Activated CD8-positive, alpha-beta memory T cell treated with anti-CD3 and anti-CD28 coated beads, Interleukin-2, amount 50 U/mL, for 1 hour (primary cell): ENCODE data around the gene SLC44A3.
"Not testable (repeated sequence)": the region's sequence is repeated elsewhere in the genome, so short reads cannot be mapped to it uniquely, and the experiment has no call there.

Experiments
- DNase-seq: peaks from one replicate; pipeline ENCODE4 v3.0.0-alpha.2; 2020; ENCODE audit errors: extremely low read depth

SLC44A3 gene

DNA sequence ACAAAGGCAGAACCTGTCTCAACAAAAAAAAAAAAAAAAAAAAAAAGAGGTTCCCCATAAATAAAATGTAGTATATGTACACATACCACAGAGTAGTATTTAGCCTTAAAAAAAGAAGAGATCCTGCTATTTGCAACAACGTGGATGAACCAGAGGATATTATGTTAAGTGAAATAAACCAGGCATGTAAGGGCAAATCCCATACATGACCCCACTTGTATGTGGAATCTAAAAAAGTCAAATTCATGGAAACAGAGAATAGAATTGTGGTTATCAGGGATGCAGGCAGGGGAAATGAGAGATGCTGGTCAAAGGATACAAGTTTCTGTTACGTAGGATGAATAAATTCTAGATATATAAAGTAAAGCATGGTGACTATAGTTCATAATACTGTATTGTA, 16.7 kb downstream of the SLC44A3 start:
- no peak for DNase-seq

DNA sequence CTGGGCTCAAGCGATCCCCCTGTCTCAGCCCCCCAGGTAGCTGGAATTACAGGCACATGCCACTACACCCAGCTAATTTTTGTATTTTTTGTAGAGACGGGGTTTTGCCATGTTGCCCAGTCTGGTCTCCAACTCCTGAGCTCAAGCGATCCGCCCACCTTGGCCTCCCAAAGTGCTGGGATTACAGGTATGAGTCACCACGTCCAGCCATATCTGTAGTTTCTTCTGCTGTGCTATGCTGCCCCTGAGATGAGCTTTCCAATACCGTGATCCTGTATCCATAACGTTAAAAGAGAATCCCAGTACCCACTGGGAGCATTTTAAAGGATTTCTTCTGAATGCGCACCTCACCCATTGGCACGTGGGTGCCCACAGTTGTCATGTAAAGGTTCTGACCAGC, 20.2 kb downstream of the SLC44A3 start:
- not testable (repeated sequence) for DNase-seq

DNA sequence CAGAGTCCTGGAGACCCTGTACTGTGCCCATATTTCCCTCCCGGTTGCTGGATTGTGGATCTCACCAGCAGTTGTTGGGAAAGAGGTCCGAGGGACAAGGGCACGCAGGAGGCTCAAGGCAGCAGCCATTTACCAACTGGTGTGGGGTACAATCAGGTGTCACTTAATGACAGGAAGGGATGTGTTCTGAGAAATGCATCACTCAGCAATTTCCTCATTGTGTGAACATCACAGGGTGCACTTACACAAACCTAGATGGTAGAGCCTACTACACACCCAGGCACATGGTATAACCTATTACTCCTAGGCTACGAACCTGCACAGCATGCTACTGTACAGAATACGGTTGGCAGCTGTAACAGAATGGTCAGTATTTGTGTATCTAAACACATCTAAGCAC, 20.7 kb downstream of the SLC44A3 start:
- no peak for DNase-seq

DNA sequence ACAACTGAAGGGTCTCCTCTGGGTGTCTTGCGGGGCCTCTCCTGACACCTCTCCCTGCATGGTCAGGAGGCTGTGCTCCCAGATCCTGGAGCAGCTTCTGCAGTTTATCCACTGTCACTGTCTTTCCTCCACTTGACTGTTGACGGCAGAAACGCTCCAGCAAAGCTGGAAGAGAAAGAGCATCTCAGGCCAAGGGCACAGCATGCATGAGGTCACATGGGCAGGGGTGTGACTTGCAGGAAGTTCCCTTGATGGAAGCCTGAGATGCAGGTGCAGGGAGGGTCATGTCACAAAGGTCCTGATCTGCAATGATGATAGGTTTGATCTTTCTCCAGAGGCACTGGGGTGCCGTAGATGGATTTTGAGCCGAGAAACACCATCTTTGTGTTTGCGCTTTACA, 23.3 kb downstream of the SLC44A3 start:
- no peak for DNase-seq

DNA sequence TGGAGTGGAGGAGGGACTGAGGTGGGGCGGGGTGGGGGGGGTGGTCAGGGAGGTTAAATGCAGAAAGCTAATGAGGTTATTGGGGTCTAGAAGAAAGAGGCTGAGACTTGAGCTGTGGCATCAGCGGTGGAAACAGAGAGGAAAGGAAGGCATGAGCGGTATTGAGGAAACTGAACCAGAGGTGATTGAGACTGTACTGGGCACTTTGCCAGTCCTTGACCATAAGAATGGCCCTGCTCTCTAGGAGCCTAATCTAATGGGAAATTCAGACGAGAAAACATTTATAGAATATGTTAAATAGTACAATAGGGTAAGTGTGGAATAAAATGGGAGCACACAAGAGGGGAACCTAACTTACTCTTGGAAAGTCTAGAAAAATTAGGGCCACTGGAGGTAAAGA, 23.7 kb downstream of the SLC44A3 start:
- DNase-seq, result no peak

DNA sequence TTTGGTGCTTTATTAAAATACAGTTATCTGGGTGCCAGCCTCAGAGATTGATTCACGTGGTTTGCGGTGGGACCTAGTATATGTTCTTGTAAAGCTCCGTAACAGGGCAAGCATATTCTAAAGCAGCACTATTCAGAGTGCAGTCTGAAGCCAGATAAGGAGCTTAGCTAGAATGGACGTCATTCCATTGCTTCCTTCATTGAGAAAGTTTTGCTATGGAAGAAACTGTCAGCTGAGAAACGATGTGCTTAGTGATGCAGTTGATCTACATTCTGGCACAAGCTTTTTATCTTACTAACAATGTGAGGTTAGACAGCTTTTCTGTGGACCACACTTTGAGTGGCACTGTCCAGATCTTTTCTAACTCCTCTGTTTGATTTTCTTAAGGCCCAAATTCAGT, 26.2 kb downstream of the SLC44A3 start:
- DNase-seq, result no peak

DNA sequence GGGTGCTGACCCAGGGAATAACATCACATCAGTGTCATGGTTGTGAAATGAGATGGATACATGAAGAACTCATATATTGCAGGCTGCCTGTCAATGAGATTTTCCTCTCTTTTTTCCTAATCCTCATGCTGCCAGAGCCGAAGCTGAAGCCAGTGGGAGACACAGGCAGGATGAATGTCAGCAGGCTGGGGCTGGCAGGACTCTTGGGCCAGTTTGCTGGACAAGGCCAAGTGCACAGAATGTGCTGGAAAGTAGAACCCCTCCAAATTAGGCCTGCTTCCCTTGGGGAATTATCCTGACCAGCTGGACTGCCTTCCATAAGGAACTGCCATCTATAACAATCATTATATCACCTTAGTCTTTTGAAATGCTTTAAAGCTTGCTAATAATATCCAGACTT, 31.4 kb downstream of the SLC44A3 start:
- no peak for DNase-seq

DNA sequence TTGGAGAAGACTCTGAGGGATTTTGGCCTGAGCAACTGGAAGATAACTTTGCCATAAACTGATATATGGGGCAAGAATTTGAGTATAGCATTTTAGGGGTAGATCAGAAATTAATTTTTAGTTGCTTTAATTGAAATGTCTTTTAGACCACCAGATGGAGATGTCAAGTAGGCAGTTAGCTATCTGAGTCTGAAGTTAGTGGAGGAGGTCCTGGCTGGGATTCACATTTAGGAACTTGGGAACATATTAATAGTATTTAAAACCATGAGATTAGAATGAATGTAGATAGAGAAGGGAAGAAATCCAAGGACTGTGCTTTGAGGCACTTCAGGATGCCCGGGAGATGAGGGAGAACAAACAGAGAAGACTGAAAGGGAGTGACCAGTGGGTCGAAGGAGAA, 32.6 kb downstream of the SLC44A3 start:
- no peak for DNase-seq

DNA sequence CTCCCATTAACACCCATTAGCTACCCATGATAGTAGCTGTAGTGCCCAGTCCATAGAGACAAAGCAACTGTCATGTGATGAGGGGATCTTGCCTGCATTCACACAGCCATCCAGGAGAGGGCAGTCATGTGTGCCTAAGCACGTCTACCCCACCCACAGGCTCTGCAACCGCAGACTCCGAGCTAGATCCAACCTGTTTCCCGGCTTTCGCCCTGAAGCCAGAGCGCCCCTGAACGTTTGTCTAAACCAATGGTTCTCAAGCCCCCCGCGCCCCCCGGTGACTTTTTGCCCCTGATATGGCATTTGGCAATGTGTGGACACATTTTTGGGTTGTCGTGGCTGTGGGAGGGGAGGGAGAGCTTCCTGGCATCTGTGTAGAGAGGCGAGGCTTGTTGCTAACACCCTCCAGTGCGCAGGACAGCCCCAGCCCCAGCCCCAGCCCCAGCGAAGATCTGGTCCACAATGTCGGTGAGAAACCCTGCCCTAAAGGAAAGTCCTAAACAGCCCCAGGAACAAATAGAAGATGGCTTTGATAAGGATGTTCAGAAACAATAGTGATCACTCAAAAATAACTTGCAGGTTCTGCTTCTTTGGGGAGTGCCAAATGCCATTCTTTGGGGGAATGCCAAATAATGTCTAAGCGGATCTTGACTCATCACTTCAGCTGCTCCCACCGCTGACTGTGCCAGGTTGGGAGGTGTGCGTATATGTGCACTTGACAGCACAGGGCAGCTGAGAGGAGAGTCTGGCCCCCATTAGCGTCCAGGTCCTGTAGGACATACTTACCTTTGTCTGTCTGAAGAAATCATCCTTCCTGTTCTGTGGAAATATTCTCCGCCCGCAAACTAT, 34.5 kb downstream of the SLC44A3 start:
- DNase-seq, result peak; percentile 45

DNA sequence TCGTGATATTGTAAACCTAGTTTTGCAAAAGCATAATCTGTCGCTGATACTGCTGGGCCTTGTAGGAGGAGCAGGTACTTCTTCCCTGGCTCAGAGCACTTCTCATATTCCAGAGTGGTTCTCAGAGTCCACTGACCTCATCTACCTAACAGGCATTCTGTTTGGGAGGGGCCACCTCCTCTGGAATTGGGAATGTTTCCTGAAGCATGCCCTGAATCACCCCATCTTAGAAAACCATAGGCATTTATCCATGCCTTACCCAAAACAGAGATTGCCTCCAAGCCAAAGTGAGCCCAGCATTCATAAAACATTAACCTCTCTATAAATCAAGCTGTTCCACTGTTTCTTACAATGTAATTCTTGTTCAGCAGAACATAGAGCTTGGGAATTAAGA, 35.1 kb downstream of the SLC44A3 start:
- DNase-seq, result no peak

DNA sequence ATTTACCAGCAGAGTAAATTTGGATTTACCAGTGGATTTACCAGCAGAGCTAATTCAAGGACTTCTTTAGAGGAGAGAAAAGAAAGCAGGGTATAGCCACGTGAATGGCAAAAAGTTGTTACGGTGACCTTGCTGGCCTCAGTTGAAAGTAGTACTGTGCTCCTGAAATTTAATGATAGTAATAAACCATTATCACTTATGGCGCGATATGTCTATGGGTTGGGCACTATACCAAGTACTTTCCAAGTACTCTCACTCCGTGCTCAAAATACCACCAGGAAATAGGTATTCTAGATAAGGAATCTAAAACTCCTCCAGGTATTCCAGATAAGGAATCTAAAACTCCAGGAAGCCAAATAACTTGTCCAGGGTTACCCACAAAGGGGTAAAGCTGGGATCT, 35.8 kb downstream of the SLC44A3 start:
- DNase-seq, result no peak

DNA sequence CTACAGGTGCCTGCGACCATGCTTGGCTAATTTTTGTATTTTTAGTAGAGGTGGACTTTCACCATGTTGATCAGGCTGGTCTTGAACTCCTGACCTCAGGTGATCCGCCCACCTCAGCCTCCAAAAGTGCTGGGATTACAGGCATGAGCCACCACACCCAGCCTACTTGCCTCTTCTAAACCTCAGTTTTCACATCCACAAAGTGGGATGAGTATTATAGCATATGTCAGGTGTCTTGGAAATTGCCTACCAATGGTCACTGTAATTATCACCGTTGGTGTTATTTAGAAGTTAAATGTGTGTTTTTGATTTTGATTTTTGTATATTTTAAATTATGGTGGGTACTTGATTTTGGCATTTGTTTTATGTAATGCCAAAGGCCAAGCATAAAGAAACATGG, 36.7 kb downstream of the SLC44A3 start:
- no peak for DNase-seq

DNA sequence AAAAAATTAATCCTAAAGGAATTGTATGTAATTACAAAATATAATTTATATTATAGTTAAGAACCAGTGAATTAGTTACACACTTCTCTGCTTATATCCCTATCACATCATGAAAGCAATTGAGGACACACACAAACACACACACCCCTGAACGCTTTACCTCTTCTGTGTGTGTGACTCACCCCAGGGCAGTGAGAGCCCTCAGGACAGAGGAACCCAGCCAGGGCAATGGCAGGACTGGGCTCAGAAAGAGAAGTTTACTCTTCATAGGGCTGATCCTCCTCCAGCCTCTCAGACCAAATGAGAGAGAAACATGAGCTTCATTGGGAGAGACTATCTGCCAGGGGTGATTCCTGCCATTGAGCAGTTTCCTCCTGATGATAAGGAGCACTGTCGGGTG, 38.1 kb downstream of the SLC44A3 start:
- DNase-seq, result no peak

DNA sequence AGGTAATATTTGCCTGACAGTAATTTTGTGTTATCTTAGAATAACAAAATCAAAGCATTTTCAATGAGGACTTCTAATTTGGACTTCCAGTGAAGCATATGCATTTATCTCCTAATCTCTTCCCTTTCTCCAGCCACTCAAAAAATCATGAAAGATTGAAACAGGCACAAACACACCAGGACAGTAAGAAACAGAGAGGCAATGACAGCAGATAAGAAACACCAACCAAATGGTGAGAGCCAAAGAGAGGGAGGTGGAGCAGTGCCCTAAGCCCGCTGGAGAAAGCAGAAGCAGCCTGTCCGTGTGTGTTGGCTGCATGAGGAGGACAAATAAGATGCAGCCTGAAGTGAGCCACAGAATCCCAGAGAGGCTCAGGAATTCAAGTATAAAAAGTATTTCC, 39.0 kb downstream of the SLC44A3 start:
- DNase-seq, result no peak

DNA sequence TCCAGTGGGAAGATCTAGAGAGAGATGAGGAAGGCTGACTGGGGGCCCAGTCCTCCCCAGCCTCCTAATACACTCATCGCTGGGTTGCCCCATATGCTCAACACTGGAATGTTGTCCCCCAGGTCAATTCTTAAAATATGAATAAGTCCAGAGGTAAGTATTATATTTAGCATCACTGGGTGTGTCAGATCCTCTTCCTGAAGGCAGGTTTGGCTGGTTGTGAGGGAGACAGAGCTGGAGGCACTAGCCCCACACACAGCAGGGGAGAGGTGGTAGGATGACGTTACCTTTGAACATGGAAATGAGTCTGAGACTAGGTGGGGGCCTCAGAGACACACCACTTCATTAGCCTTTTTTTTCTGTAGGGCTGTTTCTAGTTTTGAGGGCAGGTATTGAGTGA, 42.6 kb downstream of the SLC44A3 start:
- DNase-seq, result no peak

DNA sequence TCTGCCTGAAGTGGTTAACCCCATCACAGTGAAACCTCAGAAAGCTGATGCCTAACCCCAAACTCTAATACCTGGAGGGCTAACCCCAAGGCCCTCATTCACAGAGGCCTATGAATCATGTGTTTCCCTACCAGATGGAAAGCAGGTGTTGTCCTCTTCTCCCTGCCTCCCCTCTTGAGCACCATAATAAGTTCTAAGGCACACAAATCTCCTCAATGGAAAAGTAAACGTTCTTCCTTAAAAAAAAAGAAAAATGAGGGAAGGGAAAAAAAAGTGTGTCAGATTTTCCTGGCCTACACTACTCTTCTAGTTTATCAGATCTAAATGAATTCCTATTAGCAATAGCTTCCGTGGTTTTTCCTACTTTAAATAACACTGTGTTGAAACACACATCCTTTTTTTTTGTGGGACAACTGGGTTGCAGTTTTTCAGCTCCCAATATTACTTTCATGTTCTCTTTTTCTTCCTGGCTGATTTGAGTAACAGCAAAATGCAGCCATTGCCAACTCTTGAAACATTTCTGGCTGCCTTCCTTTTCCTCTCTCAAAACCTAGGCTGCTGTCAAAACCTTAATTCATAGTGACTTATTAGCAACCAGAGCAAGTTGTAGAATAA, 43.2 kb downstream of the SLC44A3 start:
- no peak for DNase-seq

DNA sequence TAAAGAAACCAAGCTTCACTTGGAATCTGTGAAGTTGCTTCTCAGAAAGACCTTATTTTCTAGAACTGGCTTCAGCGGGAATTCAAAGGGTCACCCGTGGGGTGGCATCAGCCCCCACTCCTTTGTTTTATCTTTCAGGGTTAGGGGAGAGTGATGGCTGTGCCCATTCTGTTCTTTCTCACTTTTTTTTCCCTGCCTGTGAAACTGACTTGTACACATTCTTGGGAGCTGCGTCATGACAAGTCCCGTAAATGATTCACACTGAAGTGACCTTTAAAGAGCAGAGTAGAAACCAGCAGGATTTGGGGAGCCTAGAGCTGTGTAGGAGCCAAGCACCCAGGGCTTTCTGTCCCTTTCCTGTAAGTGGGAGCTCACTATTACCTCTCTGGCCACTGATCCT, 43.8 kb downstream of the SLC44A3 start:
- DNase-seq, result no peak

DNA sequence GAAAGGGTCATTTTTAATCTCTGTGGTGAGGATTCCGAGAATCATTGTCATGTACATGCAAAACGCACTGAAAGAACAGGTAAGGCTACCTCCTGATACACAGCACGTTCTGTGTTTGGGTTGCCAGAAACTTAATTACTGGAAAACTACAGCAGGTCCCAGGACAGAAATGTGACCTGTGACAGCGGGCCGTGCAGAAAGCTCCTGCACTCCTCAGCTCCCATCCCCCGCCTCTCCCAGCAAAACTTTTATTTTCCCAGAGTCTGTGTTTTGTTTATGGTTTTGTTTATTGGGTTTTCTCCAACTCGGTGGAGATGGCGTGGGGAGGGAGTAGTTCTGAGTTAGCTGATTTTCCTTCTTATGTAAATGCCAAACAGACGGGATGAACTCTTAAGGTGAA, 44.7 kb downstream of the SLC44A3 start:
- no peak for DNase-seq

DNA sequence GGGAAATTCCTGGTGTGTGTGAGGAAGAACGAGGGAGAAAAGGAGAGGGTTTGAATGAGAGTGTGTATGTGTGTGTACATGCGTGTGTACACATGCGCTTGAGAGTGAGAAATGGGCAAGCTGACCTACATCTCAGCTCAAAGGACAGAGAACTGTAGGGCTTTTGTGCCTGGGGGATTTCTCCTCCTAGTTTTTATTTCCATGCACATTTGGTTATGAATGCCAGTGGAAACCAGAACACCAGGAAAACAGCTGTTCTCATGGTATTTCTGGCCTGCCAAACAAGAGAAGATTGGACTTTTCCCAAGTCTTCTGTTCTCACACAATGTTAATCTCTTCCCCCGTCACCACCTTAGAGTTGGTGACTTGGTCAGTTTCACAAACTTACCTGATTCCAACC, 45.2 kb downstream of the SLC44A3 start:
- no peak for DNase-seq

DNA sequence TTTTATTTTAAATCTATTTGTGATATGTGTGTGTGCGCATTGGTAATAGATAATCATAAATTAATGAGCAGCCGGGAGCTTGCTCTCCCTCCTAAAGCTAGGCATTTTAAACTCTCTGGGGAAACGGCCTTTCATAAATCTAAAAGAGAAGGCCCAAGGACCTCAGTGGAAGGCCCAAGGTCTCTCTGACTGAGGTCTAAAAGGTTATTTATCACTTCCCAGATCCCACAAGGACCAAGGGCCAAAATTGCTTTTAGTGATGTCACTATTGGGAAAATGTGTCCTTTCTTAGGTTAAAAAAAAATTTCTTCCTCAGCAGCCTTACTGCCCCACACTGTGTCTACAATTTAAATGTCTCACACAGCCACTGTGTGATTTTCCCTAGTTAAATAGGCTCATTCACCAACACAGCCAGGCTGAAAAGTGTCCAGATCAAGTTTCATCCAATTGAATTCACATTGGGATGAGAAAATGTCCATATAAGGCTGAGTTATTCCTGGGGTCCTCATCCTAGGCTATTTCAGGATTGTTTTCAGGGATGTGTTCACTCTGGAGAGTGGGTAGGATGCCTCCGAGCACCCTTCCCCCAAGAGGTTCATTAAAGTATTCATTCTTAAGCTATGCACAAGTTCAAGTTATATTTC, 46.1 kb downstream of the SLC44A3 start:
- no peak for DNase-seq

DNA sequence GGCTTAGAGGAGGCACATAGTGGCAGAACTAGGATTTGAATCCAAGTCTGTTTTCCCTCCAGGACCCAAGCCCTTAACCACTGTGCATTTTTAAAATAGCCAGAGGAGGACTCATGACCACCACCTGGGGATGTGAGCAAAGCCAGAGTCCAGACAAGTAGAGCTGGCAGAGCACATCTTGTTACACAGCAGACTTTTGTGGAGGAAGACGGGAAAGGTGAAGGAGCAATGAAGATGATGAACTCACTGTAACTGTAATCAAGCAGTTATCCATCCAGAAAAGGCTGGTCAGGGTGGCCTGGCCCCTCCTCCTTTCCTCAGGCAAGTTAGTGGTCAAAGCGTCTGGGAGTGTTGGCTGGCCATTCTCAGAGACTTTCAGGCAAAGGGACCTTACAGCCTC, 50.9 kb downstream of the SLC44A3 start:
- no peak for DNase-seq

DNA sequence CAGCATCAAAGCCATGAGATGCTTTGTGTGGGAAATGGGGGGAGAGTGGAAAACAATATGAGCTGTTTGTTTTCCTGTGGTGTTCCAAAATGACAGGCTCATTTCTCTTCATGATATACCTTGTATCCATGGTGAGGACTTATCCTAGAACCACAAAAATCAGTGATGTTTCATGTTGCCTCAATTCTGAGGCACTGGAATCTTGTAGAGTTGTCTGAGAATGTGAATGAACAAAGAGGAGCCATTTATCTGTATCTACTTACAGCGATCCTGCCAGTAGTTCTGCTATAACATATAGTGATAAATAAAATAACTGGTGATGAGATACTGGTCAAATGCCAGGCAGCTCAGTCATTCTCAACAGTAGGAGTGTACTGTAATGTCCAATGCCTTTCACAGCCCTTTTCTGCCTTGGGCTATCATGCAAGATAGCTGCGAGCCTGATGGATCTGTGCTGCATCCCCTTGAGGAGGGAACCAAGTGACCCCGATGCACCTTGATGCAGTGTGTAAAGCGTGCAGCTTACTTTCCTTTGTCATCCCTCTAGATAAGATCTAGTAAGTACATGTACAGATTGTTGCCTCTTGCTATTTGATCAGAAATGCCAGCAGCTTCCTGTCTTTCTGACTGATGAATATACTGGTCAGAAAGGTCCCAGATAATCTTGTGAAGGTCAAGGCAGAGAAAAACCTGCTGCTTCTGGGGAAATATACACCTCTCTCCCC, 52.8 kb downstream of the SLC44A3 start:
- no peak for DNase-seq
